ENCODE results near the gene NRDC.

The NRDC gene

DNA sequence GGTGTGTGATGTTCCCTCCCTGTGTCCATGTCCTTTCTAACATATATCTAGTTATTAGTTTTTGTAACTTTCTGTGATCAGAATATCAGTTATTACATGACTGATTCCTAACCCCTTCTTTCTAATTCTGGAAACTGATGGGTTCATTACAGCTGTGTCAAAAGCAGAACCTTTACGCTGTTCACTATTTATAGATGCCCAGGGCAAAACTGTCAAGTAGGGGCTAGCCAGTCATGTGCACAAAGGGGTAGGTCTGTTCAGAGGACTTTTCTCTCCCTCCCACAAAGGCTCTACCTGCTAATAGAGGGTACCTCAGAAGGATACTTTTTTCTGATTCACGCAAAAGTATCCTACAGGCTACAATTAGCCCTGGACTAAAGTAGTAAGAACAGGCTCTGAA is 79.2 kb downstream of the NRDC start:
- Histone ChIP-seq H3K27me3 (ENCODE audit: control insufficient read depth, insufficient read depth, low read length) (no peaks in the 10 kb centered on the region), H3K36me3 (ENCODE audit: control insufficient read depth, insufficient read depth, low read length) (no peaks in the 10 kb centered on the region), H3K9ac (no peak overlapping the region), H3K9me3 (ENCODE audit: control insufficient read depth, low read length) (no peaks in the 10 kb centered on the region), H2AFZ (no peak overlapping the region), H3K4me2 (ENCODE audit: low read length) (no peak overlapping the region), H3K4me1 (no peaks in the 10 kb centered on the region), H3K27ac (no peak overlapping the region), H3K4me3 (ENCODE audit: low read depth, low read length) (no peak overlapping the region), H3K79me2 (no peaks in the 10 kb centered on the region)
- TF ChIP-seq, protein P1, sequence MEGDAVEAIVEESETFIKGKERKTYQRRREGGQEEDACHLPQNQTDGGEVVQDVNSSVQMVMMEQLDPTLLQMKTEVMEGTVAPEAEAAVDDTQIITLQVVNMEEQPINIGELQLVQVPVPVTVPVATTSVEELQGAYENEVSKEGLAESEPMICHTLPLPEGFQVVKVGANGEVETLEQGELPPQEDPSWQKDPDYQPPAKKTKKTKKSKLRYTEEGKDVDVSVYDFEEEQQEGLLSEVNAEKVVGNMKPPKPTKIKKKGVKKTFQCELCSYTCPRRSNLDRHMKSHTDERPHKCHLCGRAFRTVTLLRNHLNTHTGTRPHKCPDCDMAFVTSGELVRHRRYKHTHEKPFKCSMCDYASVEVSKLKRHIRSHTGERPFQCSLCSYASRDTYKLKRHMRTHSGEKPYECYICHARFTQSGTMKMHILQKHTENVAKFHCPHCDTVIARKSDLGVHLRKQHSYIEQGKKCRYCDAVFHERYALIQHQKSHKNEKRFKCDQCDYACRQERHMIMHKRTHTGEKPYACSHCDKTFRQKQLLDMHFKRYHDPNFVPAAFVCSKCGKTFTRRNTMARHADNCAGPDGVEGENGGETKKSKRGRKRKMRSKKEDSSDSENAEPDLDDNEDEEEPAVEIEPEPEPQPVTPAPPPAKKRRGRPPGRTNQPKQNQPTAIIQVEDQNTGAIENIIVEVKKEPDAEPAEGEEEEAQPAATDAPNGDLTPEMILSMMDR (IDR thresholded peaks at IDR 0.05), result no peak

- Histone ChIP-seq H3K4me2 (ENCODE audit: low read length) (no peak overlapping the region), H3K9me3 (ENCODE audit: control insufficient read depth, low read length) (no peaks in the 10 kb centered on the region), H3K27ac (no peak overlapping the region), H3K79me2 (no peaks in the 10 kb centered on the region), H3K27me3 (ENCODE audit: control insufficient read depth, insufficient read depth, low read length) (no peaks in the 10 kb centered on the region), H3K36me3 (ENCODE audit: control insufficient read depth, insufficient read depth, low read length) (no peaks in the 10 kb centered on the region), H3K4me1 (peaks cover 4% of the 10 kb centered on the region), H2AFZ (no peak overlapping the region), H3K4me3 (ENCODE audit: low read depth, low read length) (no peak overlapping the region), H3K9ac (no peak overlapping the region)
- TF ChIP-seq, protein P1 (IDR thresholded peaks at IDR 0.05), result no peak
Observed at GRCh38 chr1:51794868-51795267, 83.7 kb downstream of the NRDC start.

DNA sequence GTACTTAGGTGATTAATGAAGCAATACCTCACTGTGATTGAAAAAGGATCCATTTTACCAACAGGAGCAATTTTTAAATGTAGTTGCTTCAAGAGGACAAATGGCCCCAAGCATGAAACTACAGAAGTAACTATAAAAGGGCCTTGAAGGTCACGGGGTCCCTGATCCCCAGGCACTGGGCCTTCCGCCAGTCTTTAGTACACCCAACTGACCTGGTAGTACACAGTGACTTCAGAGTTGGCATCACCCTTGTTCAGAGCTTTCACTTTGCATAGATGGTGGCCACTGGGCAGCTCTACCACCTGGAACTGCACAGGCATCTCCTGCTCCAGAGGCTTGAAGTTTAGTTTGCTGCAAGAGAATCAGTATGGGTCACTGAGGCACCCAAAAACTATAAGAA is 84.3 kb downstream of the NRDC start:
- no peak overlapping the region for H2AFZ ChIP-seq
- no peak overlapping the region for H3K27ac ChIP-seq
- H3K4me1 ChIP-seq, result peaks cover 4% of the 10 kb centered on the region
- TF ChIP-seq, protein P1 (IDR thresholded peaks at IDR 0.05), result no peak
- no peak overlapping the region for H3K4me2 ChIP-seq (ENCODE audit: low read length)
- H3K9ac ChIP-seq, result no peak overlapping the region
- H3K36me3 ChIP-seq (ENCODE audit: control insufficient read depth, insufficient read depth, low read length), result no peaks in the 10 kb centered on the region
- no peaks in the 10 kb centered on the region for H3K27me3 ChIP-seq (ENCODE audit: control insufficient read depth, insufficient read depth, low read length)
- H3K4me3 ChIP-seq (ENCODE audit: low read depth, low read length), result no peak overlapping the region
- H3K9me3 ChIP-seq (ENCODE audit: control insufficient read depth, low read length), result no peaks in the 10 kb centered on the region
- H3K79me2 ChIP-seq, result no peaks in the 10 kb centered on the region

- Histone ChIP-seq H3K79me2 (no peaks in the 10 kb centered on the region), H3K27ac (peak overlapping the region; percentile 19), H3K4me1 (peaks cover 4% of the 10 kb centered on the region), H2AFZ (no peak overlapping the region), H3K9me3 (ENCODE audit: control insufficient read depth, low read length) (no peaks in the 10 kb centered on the region), H3K9ac (no peak overlapping the region), H3K4me2 (ENCODE audit: low read length) (no peak overlapping the region), H3K36me3 (ENCODE audit: control insufficient read depth, insufficient read depth, low read length) (no peaks in the 10 kb centered on the region), H3K4me3 (ENCODE audit: low read depth, low read length) (no peak overlapping the region), H3K27me3 (ENCODE audit: control insufficient read depth, insufficient read depth, low read length) (no peaks in the 10 kb centered on the region)
- TF ChIP-seq, protein P1 (IDR thresholded peaks at IDR 0.05), result no peak
Observed at GRCh38 chr1:51792864-51793263, 85.7 kb downstream of the NRDC start.

DNA sequence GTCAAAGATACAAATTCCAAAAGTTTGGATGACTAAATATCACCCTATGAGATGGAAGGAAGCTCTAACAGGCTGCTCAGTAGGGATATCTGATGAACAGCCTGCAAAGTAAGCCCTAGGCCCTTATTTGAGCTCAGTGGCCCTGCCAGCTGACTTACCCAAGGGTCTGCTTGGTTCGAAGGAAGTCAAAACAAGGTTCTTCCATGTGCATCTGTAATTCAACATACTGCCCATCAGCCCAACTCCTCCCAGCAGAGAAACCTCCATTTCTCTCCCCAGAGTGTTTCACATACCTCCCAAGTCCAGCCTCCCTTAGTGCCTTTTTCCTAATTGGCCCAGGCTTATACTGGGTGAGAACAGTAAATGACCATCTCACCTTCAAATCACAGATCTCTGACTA is 86.6 kb downstream of the NRDC start:
- no peaks in the 10 kb centered on the region for H3K36me3 ChIP-seq (ENCODE audit: control insufficient read depth, insufficient read depth, low read length)
- H3K9ac ChIP-seq, result no peak overlapping the region
- no peak overlapping the region for H3K4me2 ChIP-seq (ENCODE audit: low read length)
- no peaks in the 10 kb centered on the region for H3K27me3 ChIP-seq (ENCODE audit: control insufficient read depth, insufficient read depth, low read length)
- no peak overlapping the region for H3K4me3 ChIP-seq (ENCODE audit: low read depth, low read length)
- no peak overlapping the region for H3K27ac ChIP-seq
- H3K9me3 ChIP-seq (ENCODE audit: control insufficient read depth, low read length), result no peaks in the 10 kb centered on the region
- H3K79me2 ChIP-seq, result no peaks in the 10 kb centered on the region
- H2AFZ ChIP-seq, result no peak overlapping the region
- H3K4me1 ChIP-seq, result peaks cover 4% of the 10 kb centered on the region
- TF ChIP-seq, protein P1 (IDR thresholded peaks at IDR 0.05), result no peak
